ENCODE data around the gene RRP7A. TPM values are rescaled to one million over a fixed set of nuclear protein-coding genes. Genes with fewer than 3 reads are reported as not detected.

The RRP7A gene
- total RNA-seq, 4 donors from 2014 or later: 20.2 to 27.8 (median 26.8) TPM

DNA sequence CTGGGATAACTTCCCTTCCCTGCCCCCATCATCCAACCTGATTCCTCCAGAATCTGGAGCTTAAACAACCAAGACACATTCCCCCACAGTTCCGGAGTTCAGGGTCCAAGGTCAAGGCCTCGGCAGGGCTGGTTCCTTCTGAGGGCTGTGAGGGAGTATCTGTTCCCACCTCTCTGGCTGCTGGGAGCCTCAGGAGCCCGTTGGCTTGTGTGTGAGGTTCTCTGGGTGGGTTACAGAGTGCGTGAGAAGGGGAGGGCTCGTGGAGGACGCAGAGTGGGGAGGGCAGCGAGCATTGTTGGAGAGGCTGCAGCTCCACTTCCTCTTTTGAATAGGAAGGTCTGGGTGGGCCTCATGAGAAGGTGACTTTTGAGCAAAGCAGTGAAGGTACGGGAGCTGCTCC, 42.7 kb upstream of the RRP7A start:
- Histone ChIP-seq H3K4me3 (replicated peaks in 1 of 3) (no peak overlapping the region), H3K4me1 (peaks cover 19 to 28% of the 10 kb centered on the region in 2 donors), H3K27me3 (no peaks in the 10 kb centered on the region), H3K9me3 (no peaks in the 10 kb centered on the region), H3K27ac (peak overlapping the region in 1 of 3 donors; percentile 63), H3K36me3 (no peaks in the 10 kb centered on the region)
- WGBS, 2 donors: 62 to 67% methylated on average over 8 of the region's 8 CpGs
- TF ChIP-seq, protein P1, sequence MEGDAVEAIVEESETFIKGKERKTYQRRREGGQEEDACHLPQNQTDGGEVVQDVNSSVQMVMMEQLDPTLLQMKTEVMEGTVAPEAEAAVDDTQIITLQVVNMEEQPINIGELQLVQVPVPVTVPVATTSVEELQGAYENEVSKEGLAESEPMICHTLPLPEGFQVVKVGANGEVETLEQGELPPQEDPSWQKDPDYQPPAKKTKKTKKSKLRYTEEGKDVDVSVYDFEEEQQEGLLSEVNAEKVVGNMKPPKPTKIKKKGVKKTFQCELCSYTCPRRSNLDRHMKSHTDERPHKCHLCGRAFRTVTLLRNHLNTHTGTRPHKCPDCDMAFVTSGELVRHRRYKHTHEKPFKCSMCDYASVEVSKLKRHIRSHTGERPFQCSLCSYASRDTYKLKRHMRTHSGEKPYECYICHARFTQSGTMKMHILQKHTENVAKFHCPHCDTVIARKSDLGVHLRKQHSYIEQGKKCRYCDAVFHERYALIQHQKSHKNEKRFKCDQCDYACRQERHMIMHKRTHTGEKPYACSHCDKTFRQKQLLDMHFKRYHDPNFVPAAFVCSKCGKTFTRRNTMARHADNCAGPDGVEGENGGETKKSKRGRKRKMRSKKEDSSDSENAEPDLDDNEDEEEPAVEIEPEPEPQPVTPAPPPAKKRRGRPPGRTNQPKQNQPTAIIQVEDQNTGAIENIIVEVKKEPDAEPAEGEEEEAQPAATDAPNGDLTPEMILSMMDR (IDR thresholded peaks at IDR 0.05): no peak
- no peak for TF ChIP-seq POLR2A (IDR thresholded peaks at IDR 0.05)
- DNase-seq: no peak
- intact Hi-C loops (cut with DNase I): no loop called here

DNA sequence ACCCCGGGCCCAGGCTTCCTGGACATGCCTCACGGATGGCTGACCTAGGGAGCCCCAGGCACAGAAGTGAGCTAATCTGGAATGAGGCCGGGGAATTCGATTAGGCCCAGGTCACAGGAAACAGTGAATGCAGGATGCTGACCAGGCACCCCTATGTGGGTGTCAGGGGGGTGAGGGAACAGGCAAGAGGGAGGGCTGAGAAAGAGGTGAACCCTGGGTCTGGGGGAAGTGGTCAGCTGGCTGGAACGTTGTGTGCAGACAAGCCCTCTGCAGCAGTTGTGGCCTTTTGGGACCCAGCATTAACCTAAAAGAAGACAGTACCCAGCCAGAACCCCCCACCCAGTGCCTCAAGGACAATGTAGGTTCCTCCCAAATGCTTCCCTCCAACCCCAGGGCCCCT, 42.3 kb upstream of the RRP7A start:
- H3K4me1 ChIP-seq: peaks cover 19 to 28% of the 10 kb centered on the region in 2 donors
- H3K9me3 ChIP-seq: no peaks in the 10 kb centered on the region
- no peak overlapping the region for H3K4me3 ChIP-seq (replicated peaks in 1 of 3)
- H3K36me3 ChIP-seq: no peaks in the 10 kb centered on the region
- WGBS, 2 donors: 51 to 56% methylated on average over 5 of the region's 5 CpGs
- intact Hi-C loops (cut with DNase I): no loop called here
- TF ChIP-seq, protein P1 (IDR thresholded peaks at IDR 0.05): no peak
- TF ChIP-seq POLR2A (IDR thresholded peaks at IDR 0.05): no peak
- H3K27ac ChIP-seq: peak overlapping the region in 2 of 3 donors; percentile 51 to 63
- no peak for DNase-seq
- no peaks in the 10 kb centered on the region for H3K27me3 ChIP-seq

DNA sequence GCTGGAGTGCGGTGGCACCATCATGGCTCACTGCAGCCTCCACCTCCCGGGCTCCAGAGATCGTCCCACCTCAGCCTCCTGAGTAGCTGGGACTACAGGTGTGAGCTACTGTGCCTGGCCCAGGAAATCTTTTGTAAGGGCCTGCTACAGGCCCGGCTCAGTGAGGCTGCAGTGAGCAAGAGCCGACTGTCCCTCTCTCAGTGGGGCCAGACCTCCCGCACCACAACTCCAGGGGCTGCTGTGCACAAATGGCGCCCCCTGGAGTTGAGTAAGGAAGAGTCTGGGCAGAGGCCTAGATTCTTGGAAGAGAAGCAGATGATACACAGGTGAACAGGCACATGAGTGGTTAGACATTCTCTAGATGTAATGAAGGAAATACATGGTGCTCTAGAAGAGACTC, 41.2 kb upstream of the RRP7A start:
- WGBS, 2 donors: 22 to 56% methylated on average over 7 of the region's 7 CpGs
- no peak for TF ChIP-seq POLR2A (IDR thresholded peaks at IDR 0.05)
- TF ChIP-seq, protein P1 (IDR thresholded peaks at IDR 0.05): peak in 4 of 6 experiments; percentile 19 to 39 (median 32)
- intact Hi-C loops (cut with DNase I): no loop called here

DNA sequence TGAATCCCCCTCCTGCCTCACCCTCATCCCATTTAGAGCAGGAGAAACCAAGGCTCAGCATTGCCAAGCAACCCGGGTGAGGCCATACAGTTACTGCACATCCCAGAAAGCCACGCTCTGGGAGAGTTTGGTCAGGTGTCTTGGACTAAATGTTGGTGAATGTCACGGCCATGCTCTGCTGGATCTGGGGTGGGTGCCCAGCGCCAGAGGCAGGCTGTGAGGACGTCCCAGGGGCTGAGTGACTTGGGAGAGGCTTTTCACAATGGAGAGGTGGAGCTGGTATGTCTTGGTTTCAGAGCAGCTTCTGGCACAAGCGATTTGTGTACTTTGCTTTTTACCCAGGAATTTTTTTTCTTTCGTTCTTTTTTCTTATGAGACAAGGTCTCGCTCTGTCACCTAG, 40.8 kb upstream of the RRP7A start:
- H3K4me1 ChIP-seq: peaks cover 19 to 28% of the 10 kb centered on the region in 2 donors
- H3K9me3 ChIP-seq: no peaks in the 10 kb centered on the region
- TF ChIP-seq, protein P1 (IDR thresholded peaks at IDR 0.05): no peak
- TF ChIP-seq POLR2A (IDR thresholded peaks at IDR 0.05): no peak
- H3K4me3 ChIP-seq (replicated peaks in 1 of 3): no peak overlapping the region
- 42 to 62% methylated on average over 8 of the region's 8 CpGs for WGBS, 2 donors
- peak overlapping the region in 1 of 3 donors; percentile 51 for H3K27ac ChIP-seq
- no peaks in the 10 kb centered on the region for H3K36me3 ChIP-seq
- peak; percentile 90 to 93 for DNase-seq
- intact Hi-C loops (cut with DNase I): no loop called here
- H3K27me3 ChIP-seq: no peaks in the 10 kb centered on the region

More for the DNA sequence above, 41.2 kb upstream of the RRP7A start:
- DNase-seq: no peak
- no peaks in the 10 kb centered on the region for H3K27me3 ChIP-seq
- H3K4me3 ChIP-seq (replicated peaks in 1 of 3): no peak overlapping the region
- H3K27ac ChIP-seq: peak overlapping the region in 2 of 3 donors; percentile 10 to 51
- no peaks in the 10 kb centered on the region for H3K9me3 ChIP-seq
- H3K4me1 ChIP-seq: peaks cover 19 to 28% of the 10 kb centered on the region in 2 donors
- H3K36me3 ChIP-seq: no peaks in the 10 kb centered on the region

DNA sequence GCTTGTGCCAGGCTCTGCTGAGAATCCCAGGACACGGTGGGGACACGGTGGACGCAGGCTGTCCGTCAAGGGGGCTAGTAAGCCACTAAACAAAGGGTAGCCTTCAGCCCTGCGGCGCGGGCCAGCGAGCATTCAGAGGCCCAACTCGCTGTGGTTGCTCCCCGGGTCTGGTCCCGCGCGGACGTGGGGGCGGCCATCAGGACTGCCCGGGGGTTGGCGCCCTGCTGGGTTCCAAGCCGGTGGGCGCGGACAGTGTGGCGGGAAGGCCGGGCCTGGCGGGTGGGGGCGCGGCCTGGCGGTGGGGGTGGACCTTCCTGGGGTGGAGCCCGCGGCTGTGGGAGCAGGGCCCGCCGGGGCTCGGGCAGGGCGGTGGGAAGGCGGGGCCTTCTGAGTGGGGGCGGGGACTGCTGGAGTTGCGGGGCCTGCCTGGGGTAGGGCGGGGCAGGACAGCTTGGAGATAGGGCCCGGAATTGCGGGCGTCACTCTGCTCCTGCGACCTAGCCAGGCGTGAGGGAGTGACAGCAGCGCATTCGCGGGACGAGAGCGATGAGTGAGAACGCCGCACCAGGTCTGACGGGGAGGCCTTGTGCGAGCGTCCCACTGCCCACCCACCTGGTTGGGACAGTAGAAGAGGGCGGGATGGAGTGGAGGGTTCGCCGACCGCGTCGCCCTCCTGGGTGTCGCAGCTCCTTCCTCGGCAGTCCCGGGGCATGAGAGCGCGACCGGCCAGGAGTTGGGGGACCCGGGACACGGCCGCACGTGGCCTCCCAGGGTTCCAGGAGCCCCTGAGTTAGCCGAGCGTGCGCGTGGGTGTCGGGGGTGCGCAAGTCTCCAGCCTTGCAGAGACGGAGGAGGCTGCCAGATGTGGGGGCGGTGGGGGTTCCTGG, 34.1 kb upstream of the RRP7A start, which contains the start of gene SERHL2:
Gene SERHL2 (plus strand): TSS at position 482 of the 887 bp plus-strand sequence. CDS start 65 bp downstream, at position 547.
- Histone ChIP-seq H3K36me3 (no peaks in the 10 kb centered on the region), H3K4me3 (replicated peaks in 1 of 3) (peak within 1 kb of the TSS in 1 of 3 donors; percentile 41), H3K9me3 (no peaks in the 10 kb centered on the region), H3K4me1 (peaks cover 10 to 19% of the 10 kb centered on the region in 2 donors), H3K27me3 (no peaks in the 10 kb centered on the region), H3K27ac (peak within 1 kb of the TSS in 1 of 3 donors; percentile 51)
- WGBS, 2 donors: 8% methylated on average over 18 to 42 of the region's 75 CpGs
- intact Hi-C loops (cut with DNase I): no loop called here
- peak; percentile 74 to 76 for DNase-seq
- peak in 1 of 2 donors; percentile 35 for TF ChIP-seq POLR2A (IDR thresholded peaks at IDR 0.05)
- TF ChIP-seq, protein P1 (IDR thresholded peaks at IDR 0.05): peak in 1 of 6 experiments; percentile 11

Measured in thyroid gland (tissue), 4 donors.